Cardiac muscle cell (in vitro differentiated cells and primary cell): Measurements from ENCODE around the gene NSRP1. TPM values are rescaled to one million over a fixed set of nuclear protein-coding genes. Genes with fewer than 3 reads are reported as not detected.

ENCODE experiments used
- DNase-seq, 2 donors: peaks; one replicate each; pipeline versions ENCODE4 v3.0.0 to v3.0.0-alpha.2; 2010 to 2017; ENCODE audit warnings: low read depth in 1 of 2, low spot score in 1 of 2
- H3K27ac ChIP-seq: fragments of 200-600 bp; sonication (generic); 2 replicates; pipeline ENCODE4 v1.5.1; 2016
- H3K27me3 ChIP-seq: fragments of 200-600 bp; sonication (generic); 2 replicates; pipeline ENCODE4 v1.6.0; 2016; ENCODE audit warnings: control low read depth
- H3K36me3 ChIP-seq: fragments of 200-600 bp; sonication (generic); 2 replicates; pipeline ENCODE4 v1.5.1; 2016; ENCODE audit warnings: control low read depth
- H3K4me1 ChIP-seq: fragments of 200-600 bp; sonication (generic); 2 replicates; pipeline ENCODE4 v1.8.1; 2017; ENCODE audit warnings: low read depth, mild to moderate bottlenecking, mixed run types
- H3K4me3 ChIP-seq: fragments of 200-600 bp; sonication (generic); 2 replicates; pipeline ENCODE4 v1.5.1; 2016; ENCODE audit warnings: mild to moderate bottlenecking
- H3K9me3 ChIP-seq: fragments of 200-600 bp; sonication (generic); 2 replicates; pipeline ENCODE4 v1.5.1; 2017; ENCODE audit warnings: low read depth, mild to moderate bottlenecking, control low read depth
- CTCF ChIP-seq: IDR thresholded peaks from 2 replicates; pipeline ENCODE4 v1.5.1; 2012; ENCODE audit warnings: low read depth, mild to moderate bottlenecking, low read length
- polyA plus RNA-seq: library from polyadenylated mRNA; unstranded; fragments of >200 nt; fragmentation: Nextera tagmentation; extraction: Ambion mirVana; gene quantifications from 2 replicates; pipeline ENCODE4 v1.2.1, GENCODE V29; 2016
- total RNA-seq: library from RNA; depleted of rRNA; stranded (reverse); fragments of >200 nt; gene quantifications from 2 replicates; pipeline ENCODE4 v1.2.3, GENCODE V29; 2016

NSRP1 gene
- total and polyA plus RNA-seq, 2 experiments from 2014 or later, result 14.6 to 29.1 TPM

GRCh38 chr17:30093463-30094147 lies 23.0 kb upstream of the NSRP1 start:
- Histone ChIP-seq H3K27ac (no peak overlapping the region), H3K27me3 (peaks cover 13% of the 10 kb centered on the region), H3K4me1 (no peaks in the 10 kb centered on the region), H3K4me3 (no peak overlapping the region), H3K36me3 (no peaks in the 10 kb centered on the region), H3K9me3 (no peaks in the 10 kb centered on the region)
- TF ChIP-seq CTCF, result peak; percentile 64
- DNase-seq, result peak; percentile 76

- H3K9me3 ChIP-seq, result no peaks in the 10 kb centered on the region
- no peaks in the 10 kb centered on the region for H3K36me3 ChIP-seq
- peak; percentile 68 for TF ChIP-seq CTCF
- H3K4me3 ChIP-seq, result no peak overlapping the region
- peaks cover 13% of the 10 kb centered on the region for H3K27me3 ChIP-seq
- no peaks in the 10 kb centered on the region for H3K4me1 ChIP-seq
- H3K27ac ChIP-seq, result no peak overlapping the region
- peak; percentile 67 to 84 for DNase-seq
Observed at GRCh38 chr17:30095507-30096244, 20.9 kb upstream of the NSRP1 start.

- no peak for DNase-seq
- no peak for TF ChIP-seq CTCF
- no peak overlapping the region for H3K27ac ChIP-seq
- no peaks in the 10 kb centered on the region for H3K4me1 ChIP-seq
- peaks cover 6% of the 10 kb centered on the region for H3K27me3 ChIP-seq
- no peak overlapping the region for H3K4me3 ChIP-seq
- H3K9me3 ChIP-seq, result no peaks in the 10 kb centered on the region
- H3K36me3 ChIP-seq, result no peaks in the 10 kb centered on the region
Observed at GRCh38 chr17:30101686-30102390, 14.8 kb upstream of the NSRP1 start.

GRCh38 chr17:30103921-30104320 lies 12.7 kb upstream of the NSRP1 start:
- DNase-seq, result no peak
- no peak overlapping the region for H3K27ac ChIP-seq
- no peaks in the 10 kb centered on the region for H3K4me1 ChIP-seq
- no peak for TF ChIP-seq CTCF
- H3K4me3 ChIP-seq, result no peak overlapping the region
- H3K27me3 ChIP-seq, result peaks cover 6% of the 10 kb centered on the region
- no peaks in the 10 kb centered on the region for H3K36me3 ChIP-seq
- no peaks in the 10 kb centered on the region for H3K9me3 ChIP-seq

- Histone ChIP-seq H3K27me3 (peaks cover 6% of the 10 kb centered on the region), H3K27ac (no peak overlapping the region), H3K4me1 (no peaks in the 10 kb centered on the region), H3K36me3 (no peaks in the 10 kb centered on the region), H3K4me3 (peak overlapping the region; percentile 43), H3K9me3 (no peaks in the 10 kb centered on the region)
- peak; percentile 93 for TF ChIP-seq CTCF
- DNase-seq, result peak; percentile 91 to 93
Observed at GRCh38 chr17:30104575-30105339, 11.9 kb upstream of the NSRP1 start.
